Measurements from ENCODE around the gene CHCHD4. TPM values are rescaled to one million over a fixed set of nuclear protein-coding genes. Genes with fewer than 3 reads are reported as not detected.

Gene CHCHD4
- total and polyA plus RNA-seq, 2 of the 8 experiments (the other 6 are each of a cell fraction or from before 2014, with no cell fraction given), result 15.0 to 22.3 TPM

DNA sequence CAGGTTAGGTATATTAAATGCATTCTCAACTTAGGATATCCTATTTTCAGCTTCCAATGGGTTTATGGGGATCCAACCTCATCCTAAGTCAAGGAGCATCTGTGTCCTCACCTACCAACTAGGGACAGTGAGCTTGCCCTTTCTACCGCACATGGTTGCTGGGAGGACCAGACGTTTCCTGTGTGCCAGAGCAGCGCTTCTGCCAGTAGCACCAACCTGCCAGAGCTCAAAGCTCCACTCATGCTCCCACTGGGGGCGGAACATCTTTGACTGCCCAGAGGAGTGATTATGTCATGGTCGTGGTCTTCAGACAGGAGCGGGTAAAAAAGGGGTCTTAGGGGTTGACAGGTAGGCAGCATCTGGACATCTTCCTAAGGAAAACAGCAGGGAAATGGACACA is 29.0 kb upstream of the CHCHD4 start (continued):
- TF ChIP-seq CHD7 (IDR thresholded peaks at IDR 0.05; ENCODE audit: insufficient replicate concordance, low read length) (no peak), CHD1 (IDR thresholded peaks at IDR 0.05; ENCODE audit: low read depth, low read length) (no peak), TBP (IDR thresholded peaks at IDR 0.05; ENCODE audit: low read depth, low read length) (no peak), SIRT6 (IDR thresholded peaks at IDR 0.05; ENCODE audit: low read length) (no peak), CTCF (IDR thresholded peaks at IDR 0.05; ENCODE audit: control extremely low read depth in 1 of 3, insufficient read depth in 1 of 3, low read depth in 1 of 3, low read length in 3 of 3) (no peak), SUZ12 (IDR thresholded peaks at IDR 0.05; ENCODE audit: low read length) (no peak)

Data from H1 (cell line).